VCaP (cell line): ENCODE data around the gene PRKCZ.

ENCODE experiments used
- H3K27ac ChIP-seq: fragments of 450-650 bp; 2 replicates; pipeline ENCODE4 v1.5.1; 2017
- CTCF ChIP-seq: fragments of 450-650 bp; conservative IDR thresholded peaks from 2 replicates; pipeline ENCODE4 v1.5.1; 2017; ENCODE audit warnings: mild to moderate bottlenecking, moderate library complexity

PRKCZ gene

GRCh38 chr1:2205191-2205952, 155.2 kb downstream of the PRKCZ start:
- H3K27ac ChIP-seq = peak overlapping the region; percentile 53
- no peak for TF ChIP-seq CTCF

- no peak overlapping the region for H3K27ac ChIP-seq
- TF ChIP-seq CTCF = no peak
Observed at GRCh38 chr1:2206813-2207487, 156.7 kb downstream of the PRKCZ start.

- H3K27ac ChIP-seq = peak overlapping the region; percentile 48
Observed at GRCh38 chr1:2208309-2209239, 158.4 kb downstream of the PRKCZ start.

GRCh38 chr1:2209400-2210083, 159.3 kb downstream of the PRKCZ start:
- no peak for TF ChIP-seq CTCF
- H3K27ac ChIP-seq = no peak overlapping the region

More at GRCh38 chr1:2208309-2209239, 158.4 kb downstream of the PRKCZ start:
- peak; percentile 21; the same call in 1 of the 2 replicates for TF ChIP-seq CTCF

- no peak for TF ChIP-seq CTCF
- H3K27ac ChIP-seq = no peak overlapping the region
Observed at GRCh38 chr1:2210084-2210653, 160.0 kb downstream of the PRKCZ start.

- no peak overlapping the region for H3K27ac ChIP-seq
- no peak for TF ChIP-seq CTCF
Observed at GRCh38 chr1:2210786-2211185, 160.6 kb downstream of the PRKCZ start.
